SK-N-DZ (cell line): ENCODE measurements around the gene HPS1.

Experiments used
- DNase-seq: peaks from one replicate; pipeline ENCODE4 v3.0.0-alpha.2; 2015; ENCODE audit warnings: low spot score

HPS1 gene

DNA sequence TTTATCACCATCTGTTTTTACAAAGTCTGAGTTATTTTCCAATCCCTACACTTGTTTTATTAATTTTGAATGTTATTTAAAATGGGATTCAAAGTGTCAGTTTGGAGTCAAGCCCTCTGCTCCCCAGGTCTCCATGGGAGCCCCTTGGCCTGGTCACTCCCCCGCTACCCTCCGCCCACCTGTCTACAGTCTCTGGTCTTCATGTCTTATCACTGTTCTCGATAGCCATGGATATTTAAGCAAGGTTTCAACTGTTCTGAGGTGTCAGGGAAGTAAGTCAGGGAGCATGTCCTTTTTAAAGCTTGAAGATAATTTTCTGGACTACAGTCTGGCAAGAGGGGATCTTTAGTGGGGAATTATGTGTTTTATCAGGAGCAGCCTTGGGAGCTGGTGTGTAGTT, 19.1 kb upstream of the HPS1 start:
- no peak for DNase-seq

DNA sequence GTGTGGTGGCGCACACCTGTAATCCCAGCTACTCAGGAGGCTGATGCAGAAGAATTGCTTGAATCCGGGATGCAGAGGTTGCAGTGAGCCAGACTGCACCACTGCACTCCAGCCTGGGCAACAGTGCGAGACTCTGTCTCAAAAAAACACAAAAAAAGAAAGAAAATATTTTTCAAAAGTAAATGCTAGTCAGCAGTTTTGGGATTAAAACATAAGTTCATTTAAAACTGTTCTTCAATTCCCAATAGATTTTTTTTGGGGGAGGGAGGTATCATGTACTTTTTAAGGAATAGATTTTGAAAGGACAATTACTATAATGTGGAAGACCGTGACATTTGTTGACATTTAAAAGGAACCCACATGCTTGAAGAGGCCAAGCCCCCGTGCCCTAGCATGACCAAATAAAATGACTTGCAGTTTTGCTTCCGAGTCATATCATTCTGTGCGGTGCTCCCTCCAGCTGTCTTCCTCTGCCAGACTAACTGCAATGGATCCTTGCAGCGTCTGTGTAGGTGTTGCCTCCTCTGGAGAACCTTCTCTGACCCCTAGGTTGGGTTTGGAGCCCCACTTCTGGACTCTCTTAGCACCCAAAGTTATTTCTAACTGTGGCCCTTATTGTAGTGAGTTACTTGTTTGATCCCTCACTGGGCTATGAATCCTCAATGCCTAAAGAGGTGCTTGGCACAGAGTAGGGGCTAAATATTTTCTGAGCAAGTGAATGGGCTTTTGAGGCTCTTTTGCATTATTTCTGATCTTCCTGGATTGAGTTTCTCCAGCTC, 17.4 kb upstream of the HPS1 start:
- no peak for DNase-seq

DNA sequence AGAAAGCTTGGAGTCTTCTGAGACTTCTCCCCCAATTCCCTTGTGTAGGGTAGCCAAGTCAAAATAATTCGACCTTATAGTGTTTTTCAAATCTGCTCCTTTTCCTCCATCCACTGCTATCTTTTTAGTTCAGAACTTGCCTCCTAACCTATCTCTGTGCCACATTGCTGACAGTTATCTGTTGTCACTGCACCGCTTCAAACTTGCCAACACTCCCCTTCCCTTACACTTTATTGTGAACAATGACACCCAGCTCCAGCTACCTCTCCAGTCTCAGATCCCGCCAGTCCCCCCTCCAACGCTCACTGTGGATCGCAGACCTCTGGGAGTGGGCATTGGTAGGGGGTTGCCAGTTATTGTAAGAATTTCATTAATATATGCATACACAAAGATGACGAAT, 16.3 kb upstream of the HPS1 start:
- DNase-seq, result no peak

DNA sequence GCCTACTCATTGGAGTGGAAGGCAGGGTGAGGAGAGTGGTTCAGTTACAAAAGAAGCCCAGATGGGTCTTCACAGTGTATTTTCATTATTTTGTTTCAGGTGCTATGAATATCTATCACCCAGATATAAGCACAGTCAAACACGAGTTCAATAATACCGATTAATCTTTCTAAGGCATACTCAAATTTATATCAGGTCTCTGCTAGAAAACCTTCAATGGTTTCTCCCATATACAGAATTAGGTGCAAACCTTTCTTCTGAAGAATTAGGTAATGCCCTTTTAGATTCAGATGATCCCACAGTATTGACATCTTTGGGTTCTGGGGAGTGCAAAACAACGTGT, 14.7 kb upstream of the HPS1 start:
- DNase-seq, result no peak

DNA sequence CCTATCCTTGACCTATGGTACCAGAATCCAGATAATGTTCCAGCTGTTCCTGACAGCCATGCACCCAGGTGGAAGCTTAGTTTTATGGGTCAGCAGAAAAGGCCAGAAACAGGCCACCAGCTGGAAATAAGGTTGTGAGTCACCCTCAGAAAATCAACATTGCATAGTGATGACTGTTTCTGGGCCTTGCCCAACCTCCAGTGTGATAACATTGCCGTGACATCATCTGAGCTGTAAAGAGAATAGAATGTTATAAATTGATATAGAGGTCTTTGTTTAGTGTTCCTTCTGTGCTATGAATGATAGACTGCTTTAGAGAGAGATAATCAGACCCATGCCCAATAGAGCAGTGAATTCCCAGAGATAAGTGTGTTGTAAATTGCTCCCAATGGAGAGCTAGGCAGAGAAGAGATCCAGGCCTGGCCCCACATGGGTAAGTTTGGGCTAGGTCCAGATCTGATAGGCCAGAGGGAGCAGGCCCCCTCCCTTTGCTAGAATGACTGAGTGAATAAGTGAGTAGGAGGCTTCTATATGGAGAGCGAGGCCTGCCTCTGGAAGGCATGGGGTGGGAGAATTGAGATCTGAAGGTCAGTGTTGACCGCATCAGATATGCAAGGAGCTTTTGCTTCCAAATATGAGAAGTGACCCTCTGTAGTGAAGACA, 14.2 kb upstream of the HPS1 start:
- no peak for DNase-seq

DNA sequence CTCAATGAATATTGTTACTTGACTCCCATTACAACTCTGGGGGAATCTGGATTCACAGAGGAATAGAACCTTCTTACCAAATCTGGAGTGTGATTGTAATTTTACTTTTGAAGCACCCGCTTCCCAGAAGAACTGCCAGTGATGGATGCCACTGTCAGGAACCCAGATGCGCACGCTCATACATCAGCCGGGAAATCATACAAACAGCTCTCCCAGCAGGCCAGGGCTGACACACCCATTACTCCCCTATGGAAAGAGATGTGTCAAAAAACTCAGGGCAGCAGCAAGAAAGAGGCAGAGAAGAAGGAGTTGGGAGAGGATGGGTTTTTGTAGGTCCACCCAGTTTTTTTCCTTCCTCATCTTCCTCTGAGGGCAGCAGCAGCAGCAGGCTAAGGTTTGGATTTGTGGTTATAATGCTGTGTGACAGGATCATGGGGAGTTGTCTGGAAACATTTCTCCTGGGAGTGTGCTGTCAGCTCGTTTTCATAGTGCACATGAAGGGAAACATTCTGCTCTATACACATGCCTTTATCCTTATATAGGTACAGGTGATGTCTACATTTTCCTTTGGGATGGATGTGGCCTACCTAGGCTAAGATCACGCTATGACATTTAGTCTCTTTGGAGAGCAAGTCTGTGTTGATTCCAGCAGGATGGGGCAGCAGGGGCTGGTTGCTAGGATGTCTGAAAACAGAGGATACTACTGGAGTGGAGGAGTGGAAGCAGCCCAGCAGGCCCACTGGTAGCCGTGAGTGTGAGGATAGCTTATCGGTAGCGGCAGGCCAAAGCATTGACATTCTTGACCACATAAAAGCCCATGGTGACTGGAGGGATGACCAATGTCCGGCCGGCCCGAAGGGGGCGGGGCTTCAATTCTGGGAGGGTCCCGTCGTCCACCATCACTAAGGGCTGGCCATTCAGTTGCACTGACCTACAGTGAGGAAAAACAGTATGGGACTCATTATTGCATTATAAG, 12.4 kb upstream of the HPS1 start:
- no peak for DNase-seq

DNA sequence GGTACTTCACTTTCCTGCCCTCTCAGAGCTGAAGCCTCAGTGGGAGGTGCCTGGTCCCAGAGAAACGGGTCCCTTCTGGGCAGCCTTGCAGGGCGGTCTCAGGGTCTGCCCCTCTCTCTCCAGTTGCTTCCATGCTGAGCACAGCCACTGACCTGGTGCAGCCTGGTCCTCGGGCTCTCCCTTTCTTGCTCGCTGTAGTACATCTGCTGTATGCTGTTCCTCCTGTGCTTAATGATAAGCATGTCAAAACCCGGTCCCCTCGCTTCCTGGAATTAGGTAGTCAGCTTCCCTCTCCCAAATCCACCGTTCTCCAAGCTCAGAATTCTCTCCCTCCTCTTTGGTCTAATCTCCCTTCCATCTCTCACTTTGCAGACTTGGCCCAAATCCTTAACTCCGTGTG, 11.0 kb upstream of the HPS1 start:
- DNase-seq, result no peak

DNA sequence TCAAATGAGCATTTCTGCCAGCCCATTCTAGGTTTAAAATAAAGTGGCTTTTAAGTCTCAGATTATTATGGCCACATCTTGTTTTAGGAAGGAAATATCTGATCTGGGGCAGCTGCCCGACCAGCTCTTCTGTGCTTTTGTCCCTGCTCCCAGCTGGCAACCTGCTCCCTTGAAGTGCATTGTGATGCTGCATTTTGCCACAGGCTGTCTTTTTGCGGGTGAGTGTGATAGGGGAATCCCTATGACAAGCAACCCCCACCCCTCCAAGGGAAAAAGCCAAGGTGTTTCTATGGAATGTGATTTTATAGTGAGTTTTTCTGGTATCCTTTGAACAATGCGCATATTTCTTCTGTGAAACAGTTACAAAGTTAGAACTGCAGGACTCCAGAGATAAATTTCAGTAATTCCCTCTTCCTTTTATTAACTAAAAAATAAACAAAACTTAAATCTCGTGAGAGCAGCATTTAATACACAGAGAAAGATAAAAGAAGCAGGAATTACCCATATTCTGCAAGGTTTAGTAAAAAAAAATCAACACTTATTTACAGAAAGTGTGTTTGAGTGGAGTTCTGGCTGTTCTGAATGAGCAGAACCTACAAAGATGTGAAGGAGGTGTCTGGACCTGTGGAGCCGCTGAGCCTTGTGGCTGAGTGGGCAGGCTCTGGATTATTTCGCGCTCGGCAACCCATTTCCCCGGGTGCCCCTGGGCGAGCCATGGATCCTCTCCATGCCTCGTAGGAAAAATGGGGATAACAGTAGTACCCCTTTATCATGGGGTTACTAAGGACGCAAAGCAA, 10.1 kb upstream of the HPS1 start:
- no peak for DNase-seq

DNA sequence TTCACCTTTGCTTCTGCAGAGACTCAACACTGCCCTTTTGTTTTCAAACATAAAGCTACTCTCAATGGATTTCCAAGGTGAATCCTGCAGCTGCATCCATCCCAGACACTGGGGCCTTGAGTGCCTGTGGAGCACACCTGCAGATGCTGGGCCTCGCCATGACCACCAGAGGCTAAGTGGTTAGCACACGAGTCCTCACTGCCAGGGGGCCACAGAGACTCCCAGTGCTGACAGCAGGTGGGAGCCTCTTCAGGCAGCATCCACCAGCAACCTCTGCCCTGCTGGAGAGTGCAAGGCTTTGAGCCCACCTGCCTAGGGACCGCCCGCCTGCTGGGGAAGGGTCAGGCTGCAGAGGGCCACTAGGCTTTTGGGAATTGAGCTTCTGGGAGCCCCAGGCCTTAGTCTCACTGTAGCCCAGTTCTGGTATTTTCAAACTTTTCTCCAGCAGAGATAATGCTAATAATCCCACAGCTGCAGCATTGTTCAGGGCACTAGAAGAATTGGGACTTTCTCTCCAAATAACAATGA, 9.4 kb upstream of the HPS1 start:
- no peak for DNase-seq

DNA sequence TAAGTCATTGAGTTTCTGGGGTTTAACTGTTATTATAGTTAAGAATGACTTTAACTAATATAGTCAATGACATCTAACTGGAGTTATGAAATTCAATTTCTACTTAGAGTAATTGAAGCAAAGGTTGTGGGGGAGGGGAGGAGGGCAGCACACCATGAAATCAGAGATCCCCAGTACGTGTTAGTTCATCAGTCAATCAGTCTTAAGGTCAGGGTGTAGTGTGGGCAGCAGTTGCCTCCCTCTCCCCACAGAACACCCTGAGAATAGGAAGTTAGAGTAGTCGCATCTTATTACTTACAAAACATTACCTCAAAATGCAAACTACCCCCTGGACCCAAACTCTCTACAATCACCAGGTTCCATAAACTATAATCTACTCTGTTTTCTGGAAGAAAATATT, 7.0 kb upstream of the HPS1 start:
- DNase-seq, result no peak

DNA sequence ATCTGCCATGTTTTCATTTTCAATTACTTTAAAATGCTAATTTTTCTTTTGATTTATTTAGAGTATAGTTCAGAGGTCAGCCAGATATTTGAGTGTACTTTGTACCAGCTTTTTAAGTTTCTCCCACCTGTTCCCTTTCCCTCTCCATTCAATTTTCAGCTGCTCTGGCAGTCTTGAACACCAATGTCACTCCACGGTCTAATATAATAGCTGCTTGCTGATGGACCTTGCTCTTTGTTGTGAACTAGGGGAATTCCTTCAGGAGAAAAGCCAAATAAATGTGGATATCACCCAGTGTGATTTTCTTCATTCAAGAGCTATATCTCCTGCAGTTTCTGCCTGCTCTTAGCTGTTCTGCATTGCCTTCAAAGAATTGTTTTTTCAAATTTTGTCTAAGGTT, 3.9 kb upstream of the HPS1 start:
- no peak for DNase-seq

DNA sequence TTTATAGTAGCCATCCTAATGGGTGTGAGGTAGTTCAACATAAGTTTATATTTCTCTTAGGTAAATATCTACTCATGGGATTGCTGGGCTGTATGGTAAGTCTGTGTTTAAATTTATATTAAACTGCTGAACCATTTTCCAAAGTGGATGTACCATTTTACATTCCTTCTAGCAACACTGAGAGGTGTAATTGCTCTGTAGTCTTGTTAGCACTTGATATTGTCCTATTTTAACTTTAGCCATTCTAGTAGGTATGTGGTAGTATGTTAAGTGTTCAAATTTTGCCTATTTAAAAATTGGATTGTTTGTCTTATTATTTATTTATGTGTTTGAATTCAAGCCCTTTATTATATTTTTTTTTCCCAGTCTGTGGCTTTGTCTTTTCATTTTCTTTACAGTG, 2.6 kb upstream of the HPS1 start:
- DNase-seq, result no peak

DNA sequence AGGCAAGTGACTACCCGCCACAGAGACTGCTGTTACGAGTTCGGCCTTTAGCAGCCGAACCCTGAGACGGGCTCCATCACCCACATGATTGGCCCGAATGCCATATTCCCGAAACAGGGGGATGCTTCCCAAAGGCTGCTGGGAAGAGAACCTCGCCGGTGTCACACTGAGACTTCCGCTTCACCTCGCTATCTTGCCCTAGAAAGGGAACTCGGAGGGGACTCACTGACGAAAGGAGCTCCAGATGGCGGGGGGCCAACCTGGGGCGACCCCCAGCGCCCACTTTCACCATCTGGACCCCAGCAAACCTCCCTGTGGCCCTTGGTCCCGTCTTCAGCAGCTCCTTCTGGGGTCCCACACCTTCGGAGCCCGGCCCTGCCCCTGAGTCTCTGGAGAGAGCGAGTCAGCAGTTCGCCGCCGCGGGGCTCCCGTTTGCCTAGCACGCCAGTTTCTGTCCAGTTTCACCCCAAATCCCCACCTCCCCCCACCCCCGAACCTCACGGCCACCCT, 529 bp downstream of the HPS1 start:
- DNase-seq, result no peak

DNA sequence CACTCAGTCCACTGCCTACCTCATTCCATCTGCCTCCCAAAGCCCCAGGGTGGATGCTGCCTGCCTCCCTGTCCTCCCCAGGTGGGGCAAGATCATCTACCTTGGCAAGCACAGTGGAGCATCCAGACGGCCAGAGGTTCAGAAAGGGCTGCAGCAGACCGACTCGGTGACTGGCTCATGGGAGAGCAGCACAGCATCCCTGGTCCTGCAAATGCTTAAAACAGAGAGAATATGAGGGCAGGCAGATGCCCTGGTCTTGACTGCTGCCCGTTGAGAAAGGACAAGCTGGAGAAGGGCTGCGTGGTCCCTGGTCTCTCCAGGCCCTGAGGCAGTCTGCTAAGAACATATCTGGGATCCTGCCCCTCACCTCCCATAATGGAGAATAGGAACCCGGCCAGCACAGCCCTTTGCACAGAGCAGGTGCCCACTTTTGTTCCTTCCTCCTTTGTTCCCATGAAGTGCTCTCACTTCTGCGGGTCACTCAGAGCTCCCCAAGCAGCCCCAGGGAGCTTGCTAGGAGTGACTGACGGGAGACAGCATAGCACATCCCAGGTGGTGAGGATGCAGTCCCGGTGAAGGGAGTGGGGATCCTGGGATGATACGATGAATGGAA, 1.4 kb downstream of the HPS1 start:
- DNase-seq, result no peak

DNA sequence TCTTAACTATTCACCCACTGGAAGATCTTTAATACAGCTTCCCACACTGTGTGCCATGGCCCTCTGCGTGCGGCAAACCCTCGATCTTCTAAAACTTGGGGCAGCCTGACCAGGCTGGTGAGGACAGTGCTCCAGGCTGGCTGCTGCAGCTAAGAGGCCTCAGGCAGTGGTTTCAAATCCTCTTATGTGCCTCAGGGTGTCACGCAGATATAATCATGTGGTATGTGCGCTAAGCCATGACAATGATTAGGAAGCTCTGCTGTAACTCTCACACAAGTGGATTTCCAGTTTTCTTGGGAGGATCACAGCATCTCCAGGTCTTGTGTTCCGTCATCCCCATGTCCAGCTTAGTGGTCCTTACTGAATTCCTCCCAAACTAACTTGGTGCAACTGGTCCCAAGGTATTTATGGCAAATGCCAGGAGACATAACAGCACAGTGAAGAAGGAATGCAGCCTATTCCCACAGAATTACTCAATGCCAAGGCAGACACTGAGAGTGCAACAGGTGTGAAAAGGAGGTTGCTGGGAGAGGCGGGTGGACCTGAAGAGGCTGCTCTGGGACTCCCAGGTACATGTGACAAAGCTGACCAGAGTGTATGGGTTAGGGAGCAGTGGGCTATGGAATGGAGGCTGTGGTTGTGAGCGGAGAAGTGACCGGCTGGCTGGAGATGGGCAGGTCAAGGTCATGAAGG, 2.3 kb downstream of the HPS1 start:
- no peak for DNase-seq

DNA sequence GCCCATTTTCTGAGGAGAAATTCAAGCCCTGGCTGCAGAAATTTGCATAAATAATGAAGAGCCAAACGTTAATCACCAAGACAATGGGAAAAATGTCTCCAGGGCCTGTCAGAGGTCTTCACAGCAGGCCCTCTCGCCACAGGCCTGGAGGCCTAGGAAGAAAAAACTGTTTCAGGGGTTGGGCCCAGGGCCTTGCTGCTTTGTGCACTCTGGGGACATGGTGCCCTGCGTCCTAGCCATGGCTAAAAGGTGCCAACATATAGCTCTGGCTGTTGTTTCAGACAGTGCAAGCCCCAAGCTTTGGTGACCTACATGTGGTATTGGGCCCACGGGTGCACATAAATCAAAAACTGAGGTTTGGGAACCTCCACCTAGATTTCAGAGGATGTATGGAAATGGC, 8.0 kb downstream of the HPS1 start:
- no peak for DNase-seq

DNA sequence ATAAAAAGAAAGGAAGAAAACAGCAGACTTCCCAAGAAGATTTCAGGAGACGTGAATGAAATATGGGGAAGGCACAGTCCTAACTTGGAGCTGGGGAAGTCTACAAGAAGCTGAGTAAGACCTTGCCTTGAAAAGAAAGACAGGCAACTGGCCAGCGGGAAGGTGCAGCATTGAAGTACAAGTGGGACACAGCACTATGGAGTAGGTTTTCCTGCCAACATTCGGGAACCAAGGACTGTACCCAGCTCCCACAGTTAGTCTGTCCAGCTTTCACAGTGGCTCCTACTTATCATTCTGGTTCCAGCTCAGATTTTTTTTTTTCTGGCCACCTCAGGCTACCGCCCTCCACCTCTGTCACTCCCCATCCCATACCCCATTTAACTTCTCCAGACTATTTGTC, 10.0 kb downstream of the HPS1 start:
- no peak for DNase-seq

DNA sequence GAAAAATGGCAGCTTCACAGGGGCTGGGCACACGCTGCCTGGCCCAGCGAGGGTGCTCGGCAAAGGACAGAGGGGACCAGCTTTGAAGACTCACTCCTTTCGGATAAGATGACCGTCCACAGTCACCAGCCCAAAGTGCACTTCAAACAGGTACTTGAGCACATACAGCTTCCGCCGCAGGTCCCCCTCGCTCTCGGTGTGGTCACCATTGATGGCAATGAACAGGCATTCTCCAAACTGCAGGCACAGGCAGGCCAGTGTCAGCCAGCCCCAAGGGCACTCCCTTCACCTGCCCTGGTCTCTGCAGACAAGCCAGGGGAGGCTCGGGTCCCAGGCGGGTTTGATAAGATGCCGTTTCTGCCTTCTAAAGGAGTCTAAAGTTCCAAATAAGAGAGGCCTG, 11.6 kb downstream of the HPS1 start:
- no peak for DNase-seq

DNA sequence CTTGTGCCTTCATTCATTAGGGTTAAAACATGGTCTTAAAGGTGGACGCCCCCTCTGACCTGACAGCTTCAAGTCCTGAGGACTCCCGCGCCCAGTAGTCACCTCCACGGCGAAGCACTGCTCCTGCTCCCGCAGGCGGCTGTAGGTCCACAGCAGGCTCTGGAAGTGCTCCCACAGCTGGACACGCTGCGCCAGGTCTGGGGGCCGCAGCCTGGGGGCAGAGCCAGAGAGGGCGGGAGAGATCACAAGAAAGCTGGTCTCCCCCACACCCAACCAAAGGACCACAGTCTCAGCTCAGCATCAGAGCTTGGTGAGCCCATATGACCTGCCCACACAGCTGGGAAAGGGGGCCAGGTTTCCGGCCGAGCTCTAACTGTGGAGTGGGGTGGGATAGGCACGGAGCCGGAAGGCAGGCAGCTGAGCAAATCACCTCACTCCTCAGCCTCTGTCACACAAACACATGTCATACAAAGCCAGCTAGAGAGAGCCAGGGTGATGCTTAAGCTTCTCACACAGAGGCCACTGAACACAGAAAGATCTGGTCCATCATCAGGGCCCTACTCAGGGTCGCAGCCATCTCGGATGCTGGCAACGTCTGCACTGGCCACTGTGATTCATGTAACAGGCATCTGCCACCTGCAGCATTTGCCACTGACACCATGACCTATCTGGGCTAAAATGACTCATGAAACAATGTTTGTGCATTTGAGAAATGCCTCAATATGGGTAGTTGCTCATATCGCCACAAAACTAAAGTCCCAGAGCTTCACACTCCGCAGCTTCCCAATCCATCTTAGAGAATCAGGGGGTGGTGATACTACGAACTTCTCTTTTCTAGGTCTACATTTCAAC, 12.6 kb downstream of the HPS1 start:
- no peak for DNase-seq
